ENCODE data around the gene ANKRD55.

ANKRD55 gene

GRCh38 chr5:56075361-56075760 lies 157.8 kb downstream of the ANKRD55 start:
- DNase-seq, result peak; percentile 54

- no peak for DNase-seq
Observed at GRCh38 chr5:56072863-56073766, 160.0 kb downstream of the ANKRD55 start.

GRCh38 chr5:56071470-56071869 lies 161.7 kb downstream of the ANKRD55 start:
- no peak for DNase-seq

- no peak for DNase-seq
Observed at GRCh38 chr5:56070851-56071465, 162.2 kb downstream of the ANKRD55 start.

GRCh38 chr5:56069652-56070226 lies 163.4 kb downstream of the ANKRD55 start:
- no peak for DNase-seq

- DNase-seq, result no peak
Observed at GRCh38 chr5:56066931-56067450, 166.1 kb downstream of the ANKRD55 start.

GRCh38 chr5:56064984-56065383 lies 168.1 kb downstream of the ANKRD55 start:
- DNase-seq, result no peak

- peak; percentile 60 for DNase-seq
Observed at GRCh38 chr5:56060276-56061110, 172.6 kb downstream of the ANKRD55 start.

GRCh38 chr5:56059854-56060253 lies 173.3 kb downstream of the ANKRD55 start:
- DNase-seq, result no peak

GRCh38 chr5:56056875-56057274 lies 176.3 kb downstream of the ANKRD55 start:
- no peak for DNase-seq

- DNase-seq, result no peak
Observed at GRCh38 chr5:56055859-56056258, 177.3 kb downstream of the ANKRD55 start.

GRCh38 chr5:56055287-56055686 lies 177.8 kb downstream of the ANKRD55 start:
- DNase-seq, result peak; percentile 29

- peak; percentile 50 for DNase-seq
Observed at GRCh38 chr5:56054666-56055065, 178.5 kb downstream of the ANKRD55 start.

- DNase-seq, result no peak
Observed at GRCh38 chr5:56053363-56053762, 179.8 kb downstream of the ANKRD55 start.

- peak; percentile 35 for DNase-seq
Observed at GRCh38 chr5:56052735-56053134, 180.4 kb downstream of the ANKRD55 start.

GRCh38 chr5:56050551-56051255 lies 182.4 kb downstream of the ANKRD55 start:
- DNase-seq, result no peak
